ENCODE measurements around the gene PDE6H.

Gene PDE6H

GRCh38 chr12:15005064-15005463, 32.2 kb downstream of the PDE6H start:
- Histone ChIP-seq H4K20me1 (ENCODE audit: insufficient read depth, low read length, poor library complexity, severe bottlenecking) (no peaks in the 10 kb centered on the region), H3K4me3 (ENCODE audit: low read length, poor library complexity, severe bottlenecking) (no peak overlapping the region), H3K36me3 (ENCODE audit: insufficient read depth, low read length) (no peaks in the 10 kb centered on the region), H3K79me2 (ENCODE audit: insufficient read depth, low read length) (no peaks in the 10 kb centered on the region), H3K4me2 (ENCODE audit: low read depth, low read length, poor library complexity, severe bottlenecking) (no peak overlapping the region), H3F3A (ENCODE audit: low read depth) (no peaks in the 10 kb centered on the region), H3K9me2 (replicated peaks; ENCODE audit: low read depth, low read length) (no peaks in the 10 kb centered on the region), H3K27me3 (ENCODE audit: insufficient read depth, low read length, poor library complexity, severe bottlenecking) (peaks cover 7% of the 10 kb centered on the region), H3K9ac (ENCODE audit: low read depth, low read length, poor library complexity, severe bottlenecking) (no peak overlapping the region), H3K9me3 (ENCODE audit: insufficient read depth, low read depth, low read length) (no peaks in the 10 kb centered on the region), H2AFZ (ENCODE audit: low read length) (no peak overlapping the region), H3K4me1 (ENCODE audit: insufficient read depth, low read length, poor library complexity, severe bottlenecking) (no peaks in the 10 kb centered on the region)
- no peak for TF ChIP-seq CTCF (conservative IDR thresholded peaks at IDR 0.05; ENCODE audit: low read length)
- TF ChIP-seq EZH2phosphoT487 (IDR thresholded peaks at IDR 0.05; ENCODE audit: borderline replicate concordance) = no peak

DNA sequence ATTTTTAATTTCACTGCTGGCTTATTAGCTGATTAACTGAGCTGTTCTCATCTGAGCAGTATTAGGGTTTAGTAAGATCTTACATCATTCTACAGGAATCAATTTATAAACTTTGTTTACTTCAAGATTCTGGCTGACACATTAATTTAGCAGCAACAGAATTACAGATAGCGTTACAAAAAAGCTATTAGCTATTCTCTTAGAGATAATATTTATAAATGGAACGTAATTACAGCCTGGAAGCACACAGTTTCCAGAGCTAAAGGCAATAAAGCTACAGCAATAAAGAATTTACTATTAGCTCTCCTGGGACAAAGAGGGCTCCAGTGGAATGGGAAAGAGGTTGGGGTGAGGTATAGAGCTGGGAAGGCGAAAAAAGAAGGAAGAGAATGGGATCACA, 34.7 kb downstream of the PDE6H start:
- Histone ChIP-seq H3F3A (ENCODE audit: low read depth) (no peaks in the 10 kb centered on the region), H3K9ac (ENCODE audit: low read depth, low read length, poor library complexity, severe bottlenecking) (no peak overlapping the region), H3K9me2 (replicated peaks; ENCODE audit: low read depth, low read length) (no peaks in the 10 kb centered on the region), H3K4me3 (ENCODE audit: low read length, poor library complexity, severe bottlenecking) (no peak overlapping the region), H4K20me1 (ENCODE audit: insufficient read depth, low read length, poor library complexity, severe bottlenecking) (no peaks in the 10 kb centered on the region), H2AFZ (ENCODE audit: low read length) (no peak overlapping the region), H3K4me2 (ENCODE audit: low read depth, low read length, poor library complexity, severe bottlenecking) (no peak overlapping the region), H3K9me3 (ENCODE audit: insufficient read depth, low read depth, low read length) (no peaks in the 10 kb centered on the region), H3K4me1 (ENCODE audit: insufficient read depth, low read length, poor library complexity, severe bottlenecking) (no peaks in the 10 kb centered on the region), H3K36me3 (ENCODE audit: insufficient read depth, low read length) (no peaks in the 10 kb centered on the region), H3K27me3 (ENCODE audit: insufficient read depth, low read length, poor library complexity, severe bottlenecking) (peaks cover 7% of the 10 kb centered on the region), H3K79me2 (ENCODE audit: insufficient read depth, low read length) (no peaks in the 10 kb centered on the region)
- no peak for TF ChIP-seq CTCF (conservative IDR thresholded peaks at IDR 0.05; ENCODE audit: low read length)

GRCh38 chr12:15011162-15011561, 38.3 kb downstream of the PDE6H start:
- no peak overlapping the region for H3K4me3 ChIP-seq (ENCODE audit: low read length, poor library complexity, severe bottlenecking)
- TF ChIP-seq EZH2phosphoT487 (IDR thresholded peaks at IDR 0.05; ENCODE audit: borderline replicate concordance) (no peak), CTCF (conservative IDR thresholded peaks at IDR 0.05; ENCODE audit: low read length) (peak; percentile 61)
- H3K4me2 ChIP-seq (ENCODE audit: low read depth, low read length, poor library complexity, severe bottlenecking) = no peak overlapping the region
- H3K9me2 ChIP-seq (replicated peaks; ENCODE audit: low read depth, low read length) = no peaks in the 10 kb centered on the region
- H2AFZ ChIP-seq (ENCODE audit: low read length) = no peak overlapping the region
- H4K20me1 ChIP-seq (ENCODE audit: insufficient read depth, low read length, poor library complexity, severe bottlenecking) = no peaks in the 10 kb centered on the region
- H3K9ac ChIP-seq (ENCODE audit: low read depth, low read length, poor library complexity, severe bottlenecking) = no peak overlapping the region
- H3K4me1 ChIP-seq (ENCODE audit: insufficient read depth, low read length, poor library complexity, severe bottlenecking) = no peaks in the 10 kb centered on the region
- no peaks in the 10 kb centered on the region for H3K36me3 ChIP-seq (ENCODE audit: insufficient read depth, low read length)
- H3K79me2 ChIP-seq (ENCODE audit: insufficient read depth, low read length) = no peaks in the 10 kb centered on the region
- H3K9me3 ChIP-seq (ENCODE audit: insufficient read depth, low read depth, low read length) = no peaks in the 10 kb centered on the region
- H3F3A ChIP-seq (ENCODE audit: low read depth) = no peaks in the 10 kb centered on the region
- no peaks in the 10 kb centered on the region for H3K27me3 ChIP-seq (ENCODE audit: insufficient read depth, low read length, poor library complexity, severe bottlenecking)

All from Loucy (cell line).